SU-DHL-6 (cell line): ENCODE measurements around the gene OIP5.
A peak's percentile ranks its signal among the peaks of the same experiment; 100 is the strongest.

Source experiments
- H2AFZ ChIP-seq: fragments of 200-600 bp; sonication (generic); 2 replicates; pipeline ENCODE4 v1.6.1; 2014; ENCODE audit warnings: low read depth, mild to moderate bottlenecking, moderate library complexity, mixed read lengths, antibody characterized with exemption, low read length; ENCODE audit not compliant: severe bottlenecking
- H3F3A ChIP-seq: fragments of 200-600 bp; shearing (Covaris generic); 2 replicates; pipeline ENCODE4 v1.6.0; 2016; ENCODE audit warnings: antibody characterized with exemption, mild to moderate bottlenecking; ENCODE audit not compliant: insufficient read depth
- H3K27ac ChIP-seq: fragments of 200-600 bp; sonication (generic); 2 replicates; pipeline ENCODE4 v1.5.1; 2016; ENCODE audit warnings: low read depth, mild to moderate bottlenecking, low read length, moderate library complexity, mixed read lengths
- H3K27me3 ChIP-seq: fragments of 200-600 bp; sonication (generic), shearing (Covaris generic); 2 replicates; pipeline ENCODE4 v1.6.0; 2014; ENCODE audit warnings: mild to moderate bottlenecking, low read length
- H3K36me3 ChIP-seq: fragments of 200-600 bp; sonication (generic); 2 replicates; pipeline ENCODE4 v1.6.1; 2014; ENCODE audit warnings: mild to moderate bottlenecking, low read length, mixed read lengths
- H3K4me2 ChIP-seq: fragments of 300-600, 200-600 bp; shearing (Covaris generic), sonication (generic); 2 replicates; pipeline ENCODE4 v1.6.0; 2014; ENCODE audit warnings: low read length, low read depth, mild to moderate bottlenecking; ENCODE audit not compliant: poor library complexity, severe bottlenecking
- H3K4me3 ChIP-seq: fragments of 200-600 bp; sonication (generic); 2 replicates; pipeline ENCODE4 v1.5.1; 2014; ENCODE audit warnings: antibody characterized with exemption, low read length, mild to moderate bottlenecking, mixed read lengths; ENCODE audit not compliant: insufficient read depth, poor library complexity, severe bottlenecking
- H3K79me2 ChIP-seq: fragments of 200-600 bp; sonication (generic); 2 replicates; pipeline ENCODE4 v1.6.1; 2014; ENCODE audit warnings: mild to moderate bottlenecking, low read length, moderate library complexity; ENCODE audit not compliant: insufficient read depth
- H3K9ac ChIP-seq: fragments of 200-600 bp; sonication (generic); 2 replicates; pipeline ENCODE4 v1.7.0; 2014; ENCODE audit warnings: mild to moderate bottlenecking, low read length
- H3K9me2 ChIP-seq: fragments of 200-600 bp; sonication (generic); replicated peaks from 2 replicates; pipeline ENCODE4 v1.6.1; 2014; ENCODE audit warnings: low read length; ENCODE audit not compliant: insufficient read depth
- H3K9me3 ChIP-seq: fragments of 200-600 bp; sonication (generic); 2 replicates; pipeline ENCODE4 v1.6.1; 2014; ENCODE audit warnings: low read length, mixed read lengths; ENCODE audit not compliant: insufficient read depth
- H4K20me1 ChIP-seq: fragments of 200-600 bp; sonication (generic); 2 replicates; pipeline ENCODE4 v1.6.1; 2014; ENCODE audit warnings: low read depth, mild to moderate bottlenecking, antibody characterized with exemption, low read length, moderate library complexity, mixed read lengths
- EZH2phosphoT487 ChIP-seq: fragments of 200-600 bp; sonication (generic), shearing (Covaris generic); conservative IDR thresholded peaks from 2 replicates; pipeline ENCODE4 v1.6.1; 2018; ENCODE audit warnings: mild to moderate bottlenecking, antibody characterized with exemption, low read length, moderate library complexity, mixed read lengths
- TF ChIP-seq, protein P1 (sequence below): fragments of 200-600 bp; sonication (generic); IDR thresholded peaks from one replicate; pipeline ENCODE4 v1.5.1; 2017; ENCODE audit warnings: antibody characterized with exemption, mild to moderate bottlenecking, low read length, moderate library complexity; ENCODE audit not compliant: insufficient read depth, poor library complexity, severe bottlenecking

Gene OIP5

DNA sequence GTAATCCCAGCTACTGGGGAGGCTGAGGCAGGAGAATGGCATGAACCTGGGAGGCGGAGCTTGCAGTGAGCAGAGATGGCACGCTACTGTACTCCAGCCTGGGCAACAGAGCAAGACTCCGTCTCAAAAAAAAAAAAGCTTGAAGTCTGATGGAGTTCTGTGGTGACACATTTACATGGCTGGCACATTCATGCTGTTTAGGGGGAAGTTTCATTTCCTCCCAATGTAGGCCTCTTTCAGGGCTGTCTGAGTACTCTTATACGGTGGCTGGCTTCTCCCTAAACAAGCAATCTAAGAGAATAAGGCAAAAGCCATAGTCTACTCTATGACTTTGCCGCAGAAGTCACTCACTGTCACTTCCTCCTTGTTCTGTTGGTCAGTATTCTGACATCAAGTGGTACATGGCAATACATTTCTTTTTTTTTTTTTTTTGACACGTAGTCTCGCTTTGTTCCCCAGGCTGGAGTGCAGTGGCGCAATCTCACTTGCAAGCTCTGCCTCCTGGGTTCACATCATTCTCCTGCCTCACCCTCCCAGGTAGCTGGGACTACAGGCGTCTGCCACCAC lies 41.2 kb downstream of the OIP5 start:
- H3K27ac ChIP-seq, result peak overlapping the region; percentile 58
- H3K36me3 ChIP-seq, result peaks cover 28% of the 10 kb centered on the region

DNA sequence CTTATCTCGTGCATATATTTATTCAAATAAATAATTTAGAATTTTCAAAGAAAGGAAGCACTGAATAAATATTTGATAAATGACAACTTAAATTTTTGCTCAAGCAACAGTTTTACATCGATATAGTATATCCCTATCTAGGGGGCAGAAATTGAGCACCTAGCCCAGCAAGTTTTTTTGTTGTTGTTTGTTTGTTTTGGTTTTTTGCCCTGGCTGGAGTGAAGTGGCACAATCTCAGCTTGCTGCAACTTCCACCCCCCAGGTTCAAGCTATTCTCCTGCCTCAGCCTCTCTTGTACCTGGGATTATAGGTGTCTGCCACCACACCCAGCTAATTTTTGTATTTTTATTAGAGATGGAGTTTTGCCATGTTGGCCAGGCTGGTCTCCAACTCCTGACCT lies 42.4 kb downstream of the OIP5 start:
- peaks cover 54% of the 10 kb centered on the region for H3K79me2 ChIP-seq

More for the DNA sequence above, 41.2 kb downstream of the OIP5 start:
- Histone ChIP-seq H3K79me2 (peaks cover 53% of the 10 kb centered on the region), H3K4me3 (no peak overlapping the region), H3K27me3 (no peaks in the 10 kb centered on the region), H3K9ac (no peak overlapping the region), H3F3A (peaks cover 28% of the 10 kb centered on the region), H2AFZ (no peak overlapping the region), H4K20me1 (peaks cover 4% of the 10 kb centered on the region; the same call in 1 of the 2 replicates), H3K4me2 (peak overlapping the region; percentile 15), H3K9me3 (no peaks in the 10 kb centered on the region), H3K9me2 (no peaks in the 10 kb centered on the region)
- TF ChIP-seq EZH2phosphoT487, result no peak
- TF ChIP-seq, protein P1, sequence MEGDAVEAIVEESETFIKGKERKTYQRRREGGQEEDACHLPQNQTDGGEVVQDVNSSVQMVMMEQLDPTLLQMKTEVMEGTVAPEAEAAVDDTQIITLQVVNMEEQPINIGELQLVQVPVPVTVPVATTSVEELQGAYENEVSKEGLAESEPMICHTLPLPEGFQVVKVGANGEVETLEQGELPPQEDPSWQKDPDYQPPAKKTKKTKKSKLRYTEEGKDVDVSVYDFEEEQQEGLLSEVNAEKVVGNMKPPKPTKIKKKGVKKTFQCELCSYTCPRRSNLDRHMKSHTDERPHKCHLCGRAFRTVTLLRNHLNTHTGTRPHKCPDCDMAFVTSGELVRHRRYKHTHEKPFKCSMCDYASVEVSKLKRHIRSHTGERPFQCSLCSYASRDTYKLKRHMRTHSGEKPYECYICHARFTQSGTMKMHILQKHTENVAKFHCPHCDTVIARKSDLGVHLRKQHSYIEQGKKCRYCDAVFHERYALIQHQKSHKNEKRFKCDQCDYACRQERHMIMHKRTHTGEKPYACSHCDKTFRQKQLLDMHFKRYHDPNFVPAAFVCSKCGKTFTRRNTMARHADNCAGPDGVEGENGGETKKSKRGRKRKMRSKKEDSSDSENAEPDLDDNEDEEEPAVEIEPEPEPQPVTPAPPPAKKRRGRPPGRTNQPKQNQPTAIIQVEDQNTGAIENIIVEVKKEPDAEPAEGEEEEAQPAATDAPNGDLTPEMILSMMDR, result no peak

DNA sequence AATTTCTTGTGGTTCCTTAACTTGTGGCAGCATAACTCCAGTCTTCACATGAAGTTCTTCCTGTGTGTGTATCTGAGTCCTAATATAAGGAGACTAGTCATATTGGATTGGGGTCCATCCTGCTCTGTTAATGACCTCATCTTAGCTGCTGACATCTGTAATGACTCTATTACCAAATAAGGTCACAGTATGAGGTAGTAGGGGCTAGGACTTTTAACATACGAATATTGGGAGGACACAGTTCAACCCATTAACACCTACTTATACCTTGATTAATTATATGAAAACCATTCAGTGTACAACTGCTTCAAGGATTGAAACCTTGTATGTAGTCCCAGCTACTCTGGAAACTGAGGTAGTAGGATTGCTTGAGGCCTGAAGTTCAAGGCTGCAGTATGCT lies 43.9 kb downstream of the OIP5 start:
- peaks cover 25% of the 10 kb centered on the region for H3F3A ChIP-seq
- H3K4me3 ChIP-seq, result no peak overlapping the region
- H3K27me3 ChIP-seq, result no peaks in the 10 kb centered on the region
- no peak for TF ChIP-seq EZH2phosphoT487
- H3K36me3 ChIP-seq, result peaks cover 40% of the 10 kb centered on the region
- H3K9ac ChIP-seq, result no peak overlapping the region
- H3K79me2 ChIP-seq, result peaks cover 61% of the 10 kb centered on the region
- H3K9me2 ChIP-seq, result no peaks in the 10 kb centered on the region
- H4K20me1 ChIP-seq, result peaks cover 4% of the 10 kb centered on the region; the same call in 1 of the 2 replicates
- H3K9me3 ChIP-seq, result no peaks in the 10 kb centered on the region
- H3K4me2 ChIP-seq, result no peak overlapping the region
- no peak overlapping the region for H3K27ac ChIP-seq
- H2AFZ ChIP-seq, result no peak overlapping the region

More for the DNA sequence above, 42.4 kb downstream of the OIP5 start:
- 0 out of 2 replicates have a peak overlapping the region, but pooled peaks have one; percentile 17 for H3K27ac ChIP-seq
- peaks cover 40% of the 10 kb centered on the region for H3K36me3 ChIP-seq
- H3K9me2 ChIP-seq, result no peaks in the 10 kb centered on the region
- no peaks in the 10 kb centered on the region for H3K9me3 ChIP-seq
- H3K4me2 ChIP-seq, result no peak overlapping the region
- no peak overlapping the region for H2AFZ ChIP-seq
- H4K20me1 ChIP-seq, result peaks cover 4% of the 10 kb centered on the region; the same call in 1 of the 2 replicates
- no peak overlapping the region for H3K9ac ChIP-seq
- H3F3A ChIP-seq, result peaks cover 28% of the 10 kb centered on the region
- no peak overlapping the region for H3K4me3 ChIP-seq
- TF ChIP-seq, protein P1, result no peak
- no peak for TF ChIP-seq EZH2phosphoT487
- H3K27me3 ChIP-seq, result no peaks in the 10 kb centered on the region

- H3K4me2 ChIP-seq, result no peak overlapping the region
Observed at GRCh38 chr15:41286665-41287333, 45.6 kb downstream of the OIP5 start.

More at GRCh38 chr15:41286665-41287333, 45.6 kb downstream of the OIP5 start:
- Histone ChIP-seq H4K20me1 (peaks cover 4% of the 10 kb centered on the region; the same call in 1 of the 2 replicates), H3K4me3 (no peak overlapping the region), H3F3A (peaks cover 25% of the 10 kb centered on the region), H3K36me3 (peaks cover 40% of the 10 kb centered on the region), H3K9me2 (no peaks in the 10 kb centered on the region), H3K27me3 (no peaks in the 10 kb centered on the region), H3K9ac (no peak overlapping the region), H3K9me3 (no peaks in the 10 kb centered on the region), H2AFZ (no peak overlapping the region), H3K27ac (no peak overlapping the region), H3K79me2 (peaks cover 53% of the 10 kb centered on the region)
- TF ChIP-seq, protein P1, result no peak
- TF ChIP-seq EZH2phosphoT487, result no peak
